Breast epithelium (tissue), 4 donors: ENCODE measurements around the gene HSD11B2. TPM values are rescaled to one million over a fixed set of nuclear protein-coding genes. Genes with fewer than 3 reads are reported as not detected.
A peak's percentile ranks its signal among the peaks of the same experiment; 100 is the strongest.

Experiments
- DNase-seq, 2 donors: peaks; one replicate each; pipeline ENCODE4 v3.0.0-alpha.2; 2019; ENCODE audit warnings: low spot score in 2 of 2
- H3K27ac ChIP-seq, 2 donors: fragments of 200-600 bp; sonication (generic) in 1 of 2; one replicate each; pipeline ENCODE4 v1.5.1; 2016 to 2019; ENCODE audit warnings: mild to moderate bottlenecking in 1 of 2
- H3K27me3 ChIP-seq, 2 donors: fragments of 200-600 bp; sonication (generic) in 1 of 2; one replicate each; pipeline versions ENCODE4 v1.5.1 to v1.6.0; 2017 to 2019; ENCODE audit warnings: control low read depth in 1 of 2, mild to moderate bottlenecking in 1 of 2
- H3K36me3 ChIP-seq: fragments of 200-600 bp; one replicate; pipeline ENCODE4 v1.5.1; 2019
- H3K4me1 ChIP-seq, 2 donors: fragments of 200-600 bp; sonication (generic); one replicate each; pipeline ENCODE4 v1.5.1; 2016 to 2019; ENCODE audit warnings: control low read depth in 1 of 2
- H3K4me3 ChIP-seq, 3 donors: fragments of 200-600 bp; sonication (generic); 1 replicate in 2 of 3; 2 replicates in 1 of 3; pipeline ENCODE4 v1.5.1; 2016 to 2019; ENCODE audit warnings: mild to moderate bottlenecking in 3 of 3, moderate library complexity in 2 of 3
- H3K9me3 ChIP-seq, 2 donors: fragments of 200-600 bp; sonication (generic) in 1 of 2; one replicate each; pipeline ENCODE4 v1.5.1; 2016 to 2019; ENCODE audit warnings: control low read depth in 1 of 2
- CTCF ChIP-seq, 3 donors: fragments of 450-650 bp; IDR thresholded peaks; one replicate each; pipeline ENCODE4 v1.5.1; 2016 to 2017; ENCODE audit warnings: antibody characterized with exemption in 3 of 3, mild to moderate bottlenecking in 3 of 3, moderate library complexity in 3 of 3
- POLR2A ChIP-seq: fragments of 450-650 bp; IDR thresholded peaks from one replicate; pipeline ENCODE4 v1.6.1; 2016; ENCODE audit warnings: antibody characterized with exemption, mild to moderate bottlenecking, moderate library complexity
- POLR2AphosphoS5 ChIP-seq, 3 donors: sonication (generic); formaldehyde crosslinking; IDR thresholded peaks; one replicate each; pipeline ENCODE4 v1.6.1; 2017; ENCODE audit warnings: antibody characterized with exemption in 3 of 3
- intact Hi-C: fragments of 100-400 bp; cut with DNase I; formaldehyde crosslinking; loops from one replicate; pipeline ENCODE4 v1.15.1; 2023; ENCODE audit warnings: low total_unique reads
- total RNA-seq, 3 donors: library from RNA; depleted of rRNA; stranded (reverse); fragments of >200 nt; gene quantifications; one replicate each; pipeline ENCODE4 v1.1.0, GENCODE V29; 2016

Gene HSD11B2
- total RNA-seq, 3 donors from 2014 or later = 0.32 to 66.9 (median 10.2) TPM

- Histone ChIP-seq H3K4me3 (peak overlapping the region; percentile 81 to 85 (median 81)), H3K4me1 (peaks cover 9 to 11% of the 10 kb centered on the region in 2 donors), H3K27me3 (no peaks in the 10 kb centered on the region), H3K27ac (peak overlapping the region; percentile 96 to 98), H3K36me3 (no peaks in the 10 kb centered on the region), H3K9me3 (no peaks in the 10 kb centered on the region)
- intact Hi-C loops = no loop called here
- no peak for TF ChIP-seq CTCF (IDR thresholded peaks at IDR 0.05)
- peak in 1 of 2 donors; percentile 53 for DNase-seq
Measured at GRCh38 chr16:67481561-67482232, 50.8 kb downstream of the HSD11B2 start.

- Histone ChIP-seq H3K27me3 (no peaks in the 10 kb centered on the region), H3K36me3 (no peaks in the 10 kb centered on the region), H3K27ac (peak overlapping the region; percentile 96 to 98), H3K4me1 (peaks cover 9 to 11% of the 10 kb centered on the region in 2 donors), H3K9me3 (no peaks in the 10 kb centered on the region), H3K4me3 (peak overlapping the region; percentile 81 to 85 (median 81))
- intact Hi-C loops = no loop called here
- TF ChIP-seq POLR2AphosphoS5 (IDR thresholded peaks at IDR 0.05) = no peak
- TF ChIP-seq POLR2A = no peak
- TF ChIP-seq CTCF (IDR thresholded peaks at IDR 0.05) = no peak
- no peak for DNase-seq
Measured at GRCh38 chr16:67482233-67482924, 51.5 kb downstream of the HSD11B2 start.

- Histone ChIP-seq H3K27ac (peak within 1 kb of the TSS; percentile 96 to 98), H3K27me3 (no peaks in the 10 kb centered on the region), H3K36me3 (no peaks in the 10 kb centered on the region), H3K4me3 (peak within 1 kb of the TSS in 2 of 3 donors; percentile 81 to 85), H3K4me1 (peaks cover 9 to 11% of the 10 kb centered on the region in 2 donors), H3K9me3 (no peaks in the 10 kb centered on the region)
- intact Hi-C loops = no loop called here
- DNase-seq = no peak
- TF ChIP-seq POLR2A (no peak), CTCF (IDR thresholded peaks at IDR 0.05) (no peak), POLR2AphosphoS5 (IDR thresholded peaks at IDR 0.05) (no peak)
Measured at GRCh38 chr16:67483150-67483549, 52.2 kb downstream of the HSD11B2 start, which contains the start of gene AGRP. AGRP (minus strand) TSS chr16:67483547; CDS start chr16:67483398, 149 bp downstream.

- DNase-seq = no peak
- Histone ChIP-seq H3K36me3 (no peaks in the 10 kb centered on the region), H3K4me3 (no peak overlapping the region), H3K9me3 (no peaks in the 10 kb centered on the region), H3K27me3 (no peaks in the 10 kb centered on the region), H3K4me1 (peaks cover 9% of the 10 kb centered on the region in 2 donors), H3K27ac (peak overlapping the region in 1 of 2 donors; percentile 16)
- no peak for TF ChIP-seq CTCF (IDR thresholded peaks at IDR 0.05)
- TF ChIP-seq POLR2AphosphoS5 (IDR thresholded peaks at IDR 0.05) = no peak
- TF ChIP-seq POLR2A = no peak
- intact Hi-C loops = no loop called here
Measured at GRCh38 chr16:67483731-67484525, 53.0 kb downstream of the HSD11B2 start.
